ENCODE measurements around the gene CEP95.
"Not testable (repeated sequence)": the region's sequence is repeated elsewhere in the genome, so short reads cannot be mapped to it uniquely, and the experiment has no call there.

Gene CEP95

GRCh38 chr17:64577025-64577424 lies 70.2 kb downstream of the CEP95 start:
- not testable (repeated sequence) for DNase-seq

DNA sequence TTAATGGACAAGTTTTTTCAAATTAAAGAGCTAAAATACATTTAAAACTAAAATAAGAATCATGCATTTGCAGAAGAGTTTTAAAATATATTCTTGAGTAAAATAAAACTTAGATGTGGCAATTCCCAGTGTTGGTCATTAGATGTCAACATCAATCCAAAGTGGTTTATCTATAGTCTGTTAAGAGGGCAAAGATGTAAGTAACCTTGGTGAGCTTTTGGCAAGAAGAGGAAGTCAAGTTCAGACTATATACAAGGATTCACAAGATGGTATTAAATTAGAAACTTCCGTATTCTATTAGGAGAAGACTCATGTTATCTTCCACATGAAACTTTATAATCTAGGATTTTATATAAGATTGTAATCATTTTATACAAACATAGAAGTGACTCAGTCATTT lies 73.1 kb downstream of the CEP95 start:
- DNase-seq = no peak

DNA sequence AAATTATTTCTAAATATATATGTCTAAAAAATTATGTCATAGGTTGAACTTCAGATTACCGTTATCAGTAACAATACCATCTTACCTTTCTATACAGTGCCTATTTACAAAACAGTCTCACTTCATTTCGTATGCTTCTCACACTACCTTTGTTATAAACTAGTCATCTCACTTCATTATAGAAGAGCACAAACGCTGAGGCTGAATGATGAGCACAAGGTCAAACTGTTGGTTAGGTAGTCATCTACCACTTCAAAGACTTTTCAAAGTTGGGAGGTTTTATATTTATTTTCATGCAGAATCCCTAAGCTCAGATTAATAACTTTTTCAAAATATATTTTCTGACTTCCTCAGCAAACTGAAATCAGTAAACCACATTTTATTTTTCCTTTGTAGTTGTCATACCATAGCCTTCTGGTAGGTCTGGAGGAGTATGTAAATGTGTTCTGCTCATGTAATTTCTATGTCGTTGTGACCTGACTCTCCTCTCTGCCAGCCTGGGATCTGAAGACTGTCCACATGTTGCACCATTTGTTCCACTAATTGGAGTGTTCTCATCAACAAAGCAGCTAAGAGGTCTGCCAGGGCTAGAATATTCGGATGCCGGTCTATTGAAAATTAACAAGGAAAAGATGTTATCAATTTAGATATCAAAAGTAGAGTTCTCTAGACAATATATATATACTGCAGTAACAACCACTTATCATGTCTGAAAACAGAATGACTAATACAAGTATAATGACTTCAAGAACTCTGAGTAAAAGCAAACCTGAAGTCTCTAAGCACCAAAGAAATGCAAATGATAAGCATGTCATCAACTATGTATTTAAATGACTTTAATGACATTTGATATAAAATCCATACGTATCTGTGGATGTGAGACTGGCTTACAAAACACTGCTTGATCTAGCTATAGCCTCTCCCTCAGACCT lies 73.9 kb downstream of the CEP95 start:
- no peak for DNase-seq

DNA sequence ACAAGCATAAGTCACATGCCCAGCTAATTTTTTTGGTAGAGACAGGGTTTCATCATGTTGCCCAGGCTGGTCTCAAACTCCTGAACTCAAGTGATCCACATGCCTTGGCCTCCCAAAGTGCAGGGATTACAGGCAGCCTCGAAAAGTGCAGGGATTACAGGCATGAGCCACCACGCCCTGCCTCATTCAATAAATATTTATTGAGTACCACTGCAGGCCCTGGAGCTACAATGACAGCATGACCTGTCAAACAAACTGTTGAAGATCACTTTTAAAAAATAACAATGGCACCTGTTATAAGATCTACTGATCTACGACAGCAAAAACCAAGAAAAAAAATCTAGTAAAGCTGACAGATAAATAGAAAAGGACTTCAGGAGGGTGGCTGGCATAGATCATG lies 76.3 kb downstream of the CEP95 start:
- DNase-seq = no peak

DNA sequence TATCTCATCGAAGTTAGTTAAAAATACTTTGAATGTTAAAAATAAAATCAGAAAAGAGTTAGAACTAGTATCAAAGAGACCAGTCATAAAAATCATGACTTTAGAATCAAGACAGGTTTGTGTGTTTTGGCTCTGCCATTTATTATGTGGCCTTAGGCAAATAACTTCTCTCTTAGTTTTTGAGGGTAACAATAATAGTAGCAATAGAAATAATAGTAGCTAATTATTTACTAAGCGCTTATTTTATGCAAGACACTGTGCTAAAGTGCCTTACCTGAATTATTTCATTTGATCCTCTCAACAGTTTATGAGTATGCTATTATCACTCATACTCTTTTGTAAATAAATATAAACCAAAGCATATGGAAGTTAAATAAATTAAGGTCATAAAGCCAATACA lies 78.4 kb downstream of the CEP95 start:
- no peak for DNase-seq
